H1 (cell line): Measurements from ENCODE around the gene ATP6V0A1.

ENCODE experiments used
- BACH1 ChIP-seq: IDR thresholded peaks from 2 replicates; pipeline ENCODE4 v1.6.1; 2012; ENCODE audit warnings: low read length, improper control_type of control experiment
- CREB1 ChIP-seq: IDR thresholded peaks from 2 replicates; pipeline ENCODE4 v1.6.1; 2012; ENCODE audit warnings: inconsistent platforms
- HDAC2 ChIP-seq, 2 experiments: fragments of 300-600 bp in 1 of 2; sonication (generic) in 1 of 2; IDR thresholded peaks; 2 replicates each; pipeline ENCODE4 v1.6.1; 2011 to 2012; ENCODE audit warnings: low read depth in 2 of 2, low read length in 2 of 2, mild to moderate bottlenecking in 2 of 2, moderate library complexity in 2 of 2, borderline replicate concordance in 1 of 2, inconsistent platforms in 1 of 2
- RAD21 ChIP-seq, 2 experiments: IDR thresholded peaks in 1 of 2; conservative IDR thresholded peaks in 1 of 2; 2 replicates each; pipeline ENCODE4 v1.6.1; 2011; ENCODE audit warnings: low read depth in 2 of 2, low read length in 2 of 2, improper control_type of control experiment in 1 of 2, inconsistent platforms in 1 of 2, mild to moderate bottlenecking in 1 of 2, moderate library complexity in 1 of 2
- SP1 ChIP-seq: IDR thresholded peaks from 2 replicates; pipeline ENCODE4 v1.6.1; 2011; ENCODE audit warnings: low read depth, low read length
- TAF1 ChIP-seq: IDR thresholded peaks from 2 replicates; pipeline ENCODE4 v1.6.1; 2011; ENCODE audit warnings: mild to moderate bottlenecking, low read depth, low read length
- TF ChIP-seq, protein P1 (sequence below), 3 experiments: IDR thresholded peaks; 1 replicate in 2 of 3; 2 replicates in 1 of 3; pipeline versions ENCODE4 v1.5.1 to v1.6.1; 2011; ENCODE audit warnings: low read length in 3 of 3, mild to moderate bottlenecking in 3 of 3, inconsistent platforms in 2 of 3, low read depth in 1 of 3, moderate library complexity in 1 of 3; ENCODE audit not compliant: insufficient read depth in 1 of 3; ENCODE audit errors: control extremely low read depth in 1 of 3

DNA sequence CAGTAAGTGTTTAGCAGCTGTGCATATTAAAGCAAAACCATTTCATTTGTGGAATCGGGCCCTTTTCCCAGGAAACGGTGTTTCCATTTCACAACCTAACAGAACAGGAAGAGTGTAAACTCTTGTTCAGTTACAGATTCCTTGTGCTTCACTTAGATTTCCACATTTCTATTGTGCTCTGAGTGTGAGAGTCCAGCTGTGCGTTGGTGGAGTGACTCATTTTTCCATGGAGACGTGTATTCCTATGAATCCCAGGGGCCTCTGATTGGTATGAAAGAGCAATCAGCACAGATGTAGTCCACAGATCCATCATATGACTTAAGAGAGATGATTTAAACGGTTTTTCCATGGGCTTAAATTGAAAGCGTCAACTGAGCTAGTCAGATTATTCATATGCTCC lies 22.3 kb upstream of the ATP6V0A1 start:
- TF ChIP-seq RAD21 (IDR thresholded peaks at IDR 0.05 in 1 of 2, conservative IDR thresholded peaks at IDR 0.05 in 1 of 2; ENCODE audit: low read depth in 2 of 2, low read length in 2 of 2) (no peak), HDAC2 (IDR thresholded peaks at IDR 0.05; ENCODE audit: borderline replicate concordance in 1 of 2, low read depth in 2 of 2, low read length in 2 of 2) (no peak), BACH1 (no peak), CREB1 (no peak), TAF1 (no peak), SP1 (no peak)
- TF ChIP-seq, protein P1, sequence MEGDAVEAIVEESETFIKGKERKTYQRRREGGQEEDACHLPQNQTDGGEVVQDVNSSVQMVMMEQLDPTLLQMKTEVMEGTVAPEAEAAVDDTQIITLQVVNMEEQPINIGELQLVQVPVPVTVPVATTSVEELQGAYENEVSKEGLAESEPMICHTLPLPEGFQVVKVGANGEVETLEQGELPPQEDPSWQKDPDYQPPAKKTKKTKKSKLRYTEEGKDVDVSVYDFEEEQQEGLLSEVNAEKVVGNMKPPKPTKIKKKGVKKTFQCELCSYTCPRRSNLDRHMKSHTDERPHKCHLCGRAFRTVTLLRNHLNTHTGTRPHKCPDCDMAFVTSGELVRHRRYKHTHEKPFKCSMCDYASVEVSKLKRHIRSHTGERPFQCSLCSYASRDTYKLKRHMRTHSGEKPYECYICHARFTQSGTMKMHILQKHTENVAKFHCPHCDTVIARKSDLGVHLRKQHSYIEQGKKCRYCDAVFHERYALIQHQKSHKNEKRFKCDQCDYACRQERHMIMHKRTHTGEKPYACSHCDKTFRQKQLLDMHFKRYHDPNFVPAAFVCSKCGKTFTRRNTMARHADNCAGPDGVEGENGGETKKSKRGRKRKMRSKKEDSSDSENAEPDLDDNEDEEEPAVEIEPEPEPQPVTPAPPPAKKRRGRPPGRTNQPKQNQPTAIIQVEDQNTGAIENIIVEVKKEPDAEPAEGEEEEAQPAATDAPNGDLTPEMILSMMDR (IDR thresholded peaks at IDR 0.05; ENCODE audit: control extremely low read depth in 1 of 3, insufficient read depth in 1 of 3, low read depth in 1 of 3, low read length in 3 of 3), result no peak
